Activated CD4-positive, alpha-beta T cell treated with anti-CD3 and anti-CD28 coated beads for 36 hours (primary cell): ENCODE data around the gene GPR176. TPM values are rescaled to one million over a fixed set of nuclear protein-coding genes. Genes with fewer than 3 reads are reported as not detected.

ENCODE experiments used
- ATAC-seq: fragments of 200-7000 bp; cut with Tn5 transposase; one replicate; pipeline ENCODE4 v1.10.0; 2021; ENCODE audit warnings: mild to moderate bottlenecking, moderate library complexity
- CTCF ChIA-PET: fragments of 350-600 bp; sonication (Branson Sonifier 250); formaldehyde crosslinking; loops from one replicate; lab custom pipeline; 2021; ENCODE audit warnings: antibody characterized with exemption; lab: Charles Lee
- POLR2A ChIA-PET: fragments of 350-600 bp; sonication (Branson Sonifier 250); formaldehyde crosslinking; loops from one replicate; lab custom pipeline; 2021; ENCODE audit warnings: antibody characterized with exemption, inconsistent platforms; lab: Charles Lee
- DNase-seq: peaks from one replicate; pipeline ENCODE4 v3.0.0-alpha.2; 2020
- H3K27ac Mint-ChIP-seq: one replicate; pipeline ENCODE4 v1.8.0; 2021; ENCODE audit warnings: mixed read lengths
- H3K27me3 Mint-ChIP-seq: one replicate; pipeline ENCODE4 v1.8.0; 2021; ENCODE audit warnings: mixed read lengths
- H3K36me3 Mint-ChIP-seq: one replicate; pipeline ENCODE4 v1.8.0; 2021; ENCODE audit warnings: low read depth, mixed read lengths
- H3K4me1 Mint-ChIP-seq: one replicate; pipeline ENCODE4 v1.8.0; 2021; ENCODE audit warnings: mixed read lengths
- H3K4me3 Mint-ChIP-seq: one replicate; pipeline ENCODE4 v1.8.0; 2021; ENCODE audit warnings: mild to moderate bottlenecking, moderate library complexity, mixed read lengths
- H3K9me3 Mint-ChIP-seq: one replicate; pipeline ENCODE4 v1.8.0; 2021; ENCODE audit warnings: low read depth, mixed read lengths
- intact Hi-C, 2 experiments: fragments of 100-400 bp; cut with DNase I in 1 of 2; cut with micrococcal nuclease in 1 of 2; formaldehyde crosslinking; loops; one replicate each; pipeline versions ENCODE4 v1.14.2 to v1.15.1; 2022 to 2024; cut with DNase I, micrococcal nuclease
- total RNA-seq, 2 experiments: library from RNA; stranded (reverse); gene quantifications; one replicate each; pipeline ENCODE4 v1.2.3, GENCODE V29; 2021

GPR176 gene
- total RNA-seq, 2 experiments from 2014 or later: 0.14 to 0.30 TPM

DNA sequence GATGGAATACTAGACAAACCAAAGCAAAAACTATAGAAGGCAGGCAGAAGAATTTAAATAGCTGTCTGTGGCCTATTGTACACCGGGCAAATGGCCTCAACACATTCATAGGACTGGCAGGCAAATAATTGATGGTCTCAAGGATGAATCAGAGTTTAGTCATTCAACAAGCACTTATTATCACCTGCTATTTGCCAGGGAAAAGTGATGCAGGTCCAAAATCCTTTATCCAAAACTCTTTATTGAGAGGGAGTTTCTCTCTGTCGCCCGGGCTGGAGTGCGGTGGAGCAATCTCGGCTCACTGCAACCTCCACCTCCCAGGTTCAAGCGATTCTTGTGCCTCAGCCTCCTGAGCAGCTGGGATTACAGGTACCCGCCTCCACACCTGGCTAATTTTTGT lies 16.1 kb upstream of the GPR176 start:
- no peak for DNase-seq
- H3K36me3 Mint-ChIP-seq: peaks cover 19% of the 10 kb centered on the region

DNA sequence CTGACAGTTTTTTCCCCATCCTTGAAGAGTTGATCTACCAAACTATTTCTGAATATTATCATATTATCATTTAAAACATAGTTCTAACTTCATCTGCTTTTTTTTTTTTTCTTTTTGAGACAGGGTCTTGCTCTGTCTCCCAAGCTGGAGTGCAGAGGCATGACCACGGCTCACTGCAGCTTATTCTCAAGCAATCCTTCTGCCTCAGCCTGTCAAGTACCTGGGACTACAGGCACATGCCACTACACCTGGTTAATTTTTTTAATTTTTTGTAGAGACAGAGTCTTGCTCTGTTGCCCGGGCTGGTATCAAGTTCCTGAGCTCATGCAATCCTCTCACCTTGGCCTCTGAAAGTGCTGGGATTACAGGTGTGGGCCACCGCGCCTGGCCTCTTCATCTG lies 15.2 kb upstream of the GPR176 start:
- no peak for DNase-seq
- Mint-ChIP-seq H3K4me1 (peaks cover 42% of the 10 kb centered on the region), H3K4me3 (peak overlapping the region; percentile 95), H3K36me3 (peaks cover 19% of the 10 kb centered on the region), H3K27me3 (no peaks in the 10 kb centered on the region), H3K9me3 (no peaks in the 10 kb centered on the region), H3K27ac (no peak overlapping the region)
- intact Hi-C loops: loop anchor here (2.0 to 10.0 kb wide), 5 partner anchors 14 to 630 kb away; partner anchors contain the start of genes CCDC32 (in 1 of the 2), GPR176 (in 1 of the 2), INAFM2 (in 1 of the 2) and IVD (in 1 of the 2)
- ChIA-PET POLR2A (interaction anchor here (0.5 to 0.8 kb wide), 4 partner anchors 10 to 482 kb away, joined by 3 to 4 read pairs (median 3); no protein-coding TSS in a partner anchor), CTCF (interaction anchor here (0.7 to 3.6 kb wide), 7 partner anchors 11 to 402 kb away, joined by 3 to 21 read pairs (median 4); partner anchors contain the start of gene FSIP1)
- ATAC-seq: no peak

More for the DNA sequence above, 16.1 kb upstream of the GPR176 start:
- Mint-ChIP-seq H3K4me1 (peaks cover 42% of the 10 kb centered on the region), H3K9me3 (no peaks in the 10 kb centered on the region), H3K4me3 (no peak overlapping the region), H3K27me3 (no peaks in the 10 kb centered on the region), H3K27ac (no peak overlapping the region)
- ChIA-PET CTCF (interaction anchor here (1.4 to 3.6 kb wide), 3 partner anchors 11 to 402 kb away, joined by 4 to 21 read pairs (median 5); no protein-coding TSS in a partner anchor), POLR2A (no interaction called here)
- intact Hi-C loops: loop anchor here in 1 of 2 experiments (10.0 kb wide), 2 partner anchors 469 to 629 kb away; partner anchors contain the start of genes CCDC32, IVD and RPUSD2
- no peak for ATAC-seq

DNA sequence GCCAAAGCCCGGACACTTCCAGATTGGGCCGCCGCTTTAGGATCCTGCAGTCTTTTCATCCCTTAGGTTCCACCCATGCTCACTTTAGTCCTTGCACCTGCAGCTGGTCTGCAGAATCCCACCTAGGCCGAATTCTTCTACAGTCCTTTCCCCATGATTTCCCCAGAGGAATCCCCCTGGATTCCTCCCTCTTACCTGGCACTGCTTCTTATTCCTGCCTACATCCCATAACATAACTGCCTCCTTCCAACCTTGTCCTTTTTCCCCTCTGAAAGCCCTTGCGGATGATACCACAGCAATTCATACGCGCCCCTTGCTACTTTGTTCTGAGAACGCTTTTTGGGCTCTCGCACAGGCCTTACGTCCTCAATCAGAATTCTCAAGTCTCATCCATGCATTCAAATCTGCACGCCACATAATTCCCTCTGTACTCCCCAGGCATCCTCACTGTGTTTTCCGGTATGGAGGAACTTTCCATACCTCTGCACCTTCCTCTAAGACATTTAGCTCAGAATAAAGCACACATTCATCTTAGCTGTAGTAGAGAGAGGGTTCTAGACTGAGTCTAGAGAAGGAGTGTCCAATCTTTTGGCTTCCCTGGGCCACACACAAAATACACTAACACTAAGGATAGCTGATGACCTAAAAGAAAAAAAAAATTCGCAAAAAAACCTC lies 14.5 kb upstream of the GPR176 start:
- Mint-ChIP-seq H3K36me3 (peaks cover 12% of the 10 kb centered on the region), H3K4me1 (peaks cover 41% of the 10 kb centered on the region), H3K4me3 (peak overlapping the region; percentile 95), H3K27me3 (no peaks in the 10 kb centered on the region), H3K27ac (peak overlapping the region; percentile 83), H3K9me3 (no peaks in the 10 kb centered on the region)
- DNase-seq (peak; percentile 24), ATAC-seq (no peak)
- CTCF ChIA-PET: interaction anchor here (0.7 to 3.6 kb wide), 9 partner anchors 8 to 283 kb away, joined by 3 to 21 read pairs (median 3); partner anchors contain the start of gene FSIP1
- POLR2A ChIA-PET: interaction anchor here (0.5 to 1.1 kb wide), 5 partner anchors 9 to 293 kb away, joined by 3 to 4 read pairs (median 3); no protein-coding TSS in a partner anchor
- intact Hi-C loops: loop anchor here (1.0 to 10.0 kb wide), 12 partner anchors 14 to 630 kb away; partner anchors contain the start of genes FSIP1 (in 2 of the 2), GPR176 (in 2 of the 2), BMF (in 1 of the 2) and BUB1B (in 1 of the 2)

DNA sequence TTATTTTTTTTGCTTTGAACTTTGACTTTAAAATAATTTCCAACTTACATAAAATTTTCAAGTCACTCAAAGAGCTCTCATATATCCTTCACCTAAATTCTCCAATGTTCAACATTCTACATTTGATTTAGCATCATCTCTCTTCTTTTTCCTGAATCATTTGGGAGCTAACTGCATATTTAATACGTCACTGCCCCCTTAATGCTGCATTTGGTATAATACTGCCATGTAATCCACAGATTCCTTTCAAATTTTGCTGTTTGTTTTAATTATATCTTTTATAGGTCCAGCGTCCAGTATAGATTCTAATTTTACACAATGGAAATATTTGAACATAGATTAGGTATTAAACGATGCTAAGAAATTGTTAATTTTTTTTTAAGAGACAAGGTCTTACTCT lies 11.5 kb upstream of the GPR176 start:
- Mint-ChIP-seq H3K4me3 (no peak overlapping the region), H3K36me3 (peaks cover 7% of the 10 kb centered on the region), H3K27ac (no peak overlapping the region), H3K27me3 (no peaks in the 10 kb centered on the region), H3K4me1 (peaks cover 31% of the 10 kb centered on the region), H3K9me3 (no peaks in the 10 kb centered on the region)
- ChIA-PET POLR2A (no interaction called here), CTCF (interaction anchor here (0.7 kb wide), 1 partner anchor 343 kb away, joined by 3 read pairs; no protein-coding TSS in a partner anchor)
- intact Hi-C loops: loop anchor here (5.0 to 10.0 kb wide), 6 partner anchors 36 to 633 kb away; partner anchors contain the start of genes BMF (in 1 of the 2), CCDC32 (in 1 of the 2), FSIP1 (in 1 of the 2) and IVD (in 1 of the 2)
- ATAC-seq (no peak), DNase-seq (no peak)

- Mint-ChIP-seq H3K27me3 (no peaks in the 10 kb centered on the region), H3K4me3 (no peak overlapping the region), H3K4me1 (peaks cover 18% of the 10 kb centered on the region), H3K36me3 (no peaks in the 10 kb centered on the region), H3K9me3 (peaks cover under 1% of the 10 kb centered on the region), H3K27ac (no peak overlapping the region)
- ChIA-PET POLR2A (no interaction called here), CTCF (interaction anchor here (0.6 to 4.1 kb wide), 2 partner anchors 8 to 280 kb away, joined by 3 to 21 read pairs; partner anchors contain the start of gene EIF2AK4)
- DNase-seq (no peak), ATAC-seq (no peak)
- intact Hi-C loops: no loop called here
These were observed 6.5 kb upstream of the GPR176 start for GRCh38 chr15:39926526-39926925.

GRCh38 chr15:39925112-39925842 lies 5.2 kb upstream of the GPR176 start:
- ChIA-PET POLR2A (interaction anchor here (0.6 kb wide), 1 partner anchor 10 kb away, joined by 3 read pairs; no protein-coding TSS in a partner anchor), CTCF (interaction anchor here (0.6 to 4.1 kb wide), 4 partner anchors 9 to 114 kb away, joined by 3 to 21 read pairs (median 4); partner anchors contain the start of gene EIF2AK4)
- ATAC-seq: peak; percentile 25
- Mint-ChIP-seq H3K27me3 (no peaks in the 10 kb centered on the region), H3K27ac (no peak overlapping the region), H3K4me1 (peaks cover 23% of the 10 kb centered on the region), H3K4me3 (no peak overlapping the region), H3K36me3 (no peaks in the 10 kb centered on the region), H3K9me3 (peaks cover 4% of the 10 kb centered on the region)
- intact Hi-C loops: loop anchor here in 1 of 2 experiments (1.0 kb wide), 1 partner anchor 8 kb away; no protein-coding TSS in a partner anchor
- peak; percentile 55 for DNase-seq

- H3K27me3 Mint-ChIP-seq: peaks cover under 1% of the 10 kb centered on the region
- no peak overlapping the region for H3K4me3 Mint-ChIP-seq
- H3K9me3 Mint-ChIP-seq: peaks cover 4% of the 10 kb centered on the region
- POLR2A ChIA-PET: no interaction called here
- H3K36me3 Mint-ChIP-seq: no peaks in the 10 kb centered on the region
- CTCF ChIA-PET: interaction anchor here (4.1 kb wide), 1 partner anchor 10 kb away, joined by 21 read pairs; the partner anchor contains the start of gene EIF2AK4
- peaks cover 24% of the 10 kb centered on the region for H3K4me1 Mint-ChIP-seq
- ATAC-seq (no peak), DNase-seq (no peak)
- no peak overlapping the region for H3K27ac Mint-ChIP-seq
- intact Hi-C loops: loop anchor here in 1 of 2 experiments (5.0 kb wide), 1 partner anchor 113 kb away; the partner anchor contains the start of gene SRP14
These were observed 4.4 kb upstream of the GPR176 start for GRCh38 chr15:39924437-39924836.

GRCh38 chr15:39922462-39923092 lies 2.5 kb upstream of the GPR176 start:
- peaks cover 32% of the 10 kb centered on the region for H3K4me1 Mint-ChIP-seq
- peaks cover 14% of the 10 kb centered on the region for H3K27me3 Mint-ChIP-seq
- peaks cover 4% of the 10 kb centered on the region for H3K9me3 Mint-ChIP-seq
- ATAC-seq (no peak), DNase-seq (no peak)
- ChIA-PET CTCF (interaction anchor here (0.7 to 4.1 kb wide), 3 partner anchors 12 to 237 kb away, joined by 3 to 21 read pairs (median 3); partner anchors contain the start of genes EIF2AK4 and SRP14), POLR2A (no interaction called here)
- no peak overlapping the region for H3K27ac Mint-ChIP-seq
- intact Hi-C loops: loop anchor here in 1 of 2 experiments (5.0 kb wide), 1 partner anchor 115 kb away; the partner anchor contains the start of gene SRP14
- no peaks in the 10 kb centered on the region for H3K36me3 Mint-ChIP-seq
- H3K4me3 Mint-ChIP-seq: no peak overlapping the region

GRCh38 chr15:39921274-39921638 lies 1.2 kb upstream of the GPR176 start:
- Mint-ChIP-seq H3K9me3 (peaks cover 4% of the 10 kb centered on the region), H3K36me3 (no peaks in the 10 kb centered on the region), H3K27ac (peak overlapping the region; percentile 73), H3K4me3 (peak overlapping the region; percentile 73), H3K4me1 (peaks cover 32% of the 10 kb centered on the region), H3K27me3 (peaks cover 17% of the 10 kb centered on the region)
- intact Hi-C loops: loop anchor here (1.0 to 5.0 kb wide), 5 partner anchors 14 to 188 kb away; partner anchors contain the start of genes BMF (in 1 of the 2), EIF2AK4 (in 1 of the 2), FSIP1 (in 1 of the 2) and SRP14 (in 1 of the 2)
- ChIA-PET CTCF (no interaction called here), POLR2A (no interaction called here)
- ATAC-seq: no peak
- no peak for DNase-seq
